ENCODE results near the gene TMEM184B. TPM values are rescaled to one million over a fixed set of nuclear protein-coding genes. Genes with fewer than 3 reads are reported as not detected.

The TMEM184B gene
- total RNA-seq, 2 donors from 2014 or later = 58.8 to 61.6 TPM

DNA sequence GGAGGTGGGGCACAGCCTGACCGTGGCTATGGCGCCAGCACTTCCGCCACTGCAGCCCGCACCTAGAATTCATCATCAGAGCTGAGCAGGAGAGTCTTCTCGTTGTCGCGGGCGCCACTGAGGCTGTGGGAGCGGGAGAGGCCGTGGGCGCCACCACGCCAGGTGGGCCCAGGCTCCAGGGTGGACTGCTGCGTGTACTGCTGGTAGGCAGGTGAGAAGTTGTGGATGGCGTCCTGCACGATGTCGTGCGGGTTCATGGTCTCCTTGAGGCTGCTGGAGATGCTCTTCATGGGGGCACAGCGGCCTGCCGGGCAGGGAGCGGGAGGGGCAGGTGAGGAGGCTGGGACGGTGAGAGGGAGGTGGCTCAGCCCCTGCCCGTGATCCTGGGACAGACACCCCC, 51.4 kb downstream of the TMEM184B start:
- Histone ChIP-seq H3K9me3 (no peaks in the 10 kb centered on the region), H3K4me1 (peaks cover 16% of the 10 kb centered on the region), H3K4me3 (no peak overlapping the region), H3K27me3 (no peaks in the 10 kb centered on the region), H3K27ac (no peak overlapping the region), H3K36me3 (no peaks in the 10 kb centered on the region), H3K9ac (ENCODE audit: low read depth in 2 of 2, low read length in 2 of 2) (no peak overlapping the region)
- intact Hi-C loops (cut with DNase I) = no loop called here
- TF ChIP-seq CTCF (IDR thresholded peaks at IDR 0.05) = no peak
- DNase-seq = no peak

GRCh38 chr22:38220653-38221386, 52.0 kb downstream of the TMEM184B start:
- no peak for DNase-seq

DNA sequence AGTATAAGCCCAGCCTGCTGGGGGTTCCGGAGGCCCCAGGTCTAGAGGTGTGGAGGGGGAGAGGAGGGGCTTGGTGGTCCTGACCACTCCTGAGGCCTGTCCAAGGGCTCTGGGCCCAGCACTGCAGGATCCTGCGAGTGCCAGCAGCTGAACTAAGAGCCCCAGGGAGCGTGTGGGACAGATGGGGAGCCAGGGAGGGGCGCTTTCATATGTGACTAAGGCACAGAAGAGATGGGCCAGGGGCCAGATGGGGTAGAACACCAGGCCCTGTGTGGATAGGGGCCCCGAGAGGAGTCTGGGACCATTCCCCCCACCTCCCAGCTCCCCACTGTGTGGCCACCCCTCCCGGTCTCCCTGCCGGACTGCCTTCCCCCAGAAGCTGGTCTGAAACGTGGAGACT, 52.6 kb downstream of the TMEM184B start:
- Histone ChIP-seq H3K4me1 (peaks cover 16% of the 10 kb centered on the region), H3K4me3 (no peak overlapping the region), H3K9ac (ENCODE audit: low read depth in 2 of 2, low read length in 2 of 2) (no peak overlapping the region), H3K36me3 (no peaks in the 10 kb centered on the region), H3K27me3 (no peaks in the 10 kb centered on the region), H3K9me3 (no peaks in the 10 kb centered on the region), H3K27ac (peak overlapping the region; percentile 73)
- no peak for TF ChIP-seq CTCF (IDR thresholded peaks at IDR 0.05)
- no peak for DNase-seq
- intact Hi-C loops (cut with DNase I) = no loop called here

More at GRCh38 chr22:38220653-38221386, 52.0 kb downstream of the TMEM184B start:
- Histone ChIP-seq H3K9ac (ENCODE audit: low read depth in 2 of 2, low read length in 2 of 2) (no peak overlapping the region), H3K4me1 (peaks cover 16% of the 10 kb centered on the region), H3K36me3 (no peaks in the 10 kb centered on the region), H3K27ac (peak overlapping the region; percentile 73), H3K4me3 (no peak overlapping the region), H3K9me3 (no peaks in the 10 kb centered on the region), H3K27me3 (no peaks in the 10 kb centered on the region)
- TF ChIP-seq CTCF (IDR thresholded peaks at IDR 0.05) = no peak
- intact Hi-C loops (cut with DNase I) = no loop called here

- intact Hi-C loops (cut with DNase I) = no loop called here
- H3K4me1 ChIP-seq = peaks cover 16% of the 10 kb centered on the region
- H3K27me3 ChIP-seq = no peaks in the 10 kb centered on the region
- no peak overlapping the region for H3K4me3 ChIP-seq
- H3K27ac ChIP-seq = peak overlapping the region; percentile 73
- no peaks in the 10 kb centered on the region for H3K36me3 ChIP-seq
- no peak for TF ChIP-seq CTCF (IDR thresholded peaks at IDR 0.05)
- peak overlapping the region; percentile 24 to 26 for H3K9ac ChIP-seq (ENCODE audit: low read depth in 2 of 2, low read length in 2 of 2)
- DNase-seq = no peak
- H3K9me3 ChIP-seq = no peaks in the 10 kb centered on the region
Observed at GRCh38 chr22:38219632-38220031, 53.2 kb downstream of the TMEM184B start.

GRCh38 chr22:38218661-38219622, 53.9 kb downstream of the TMEM184B start:
- peak overlapping the region; percentile 73 for H3K27ac ChIP-seq
- H3K27me3 ChIP-seq = no peaks in the 10 kb centered on the region
- intact Hi-C loops (cut with DNase I) = no loop called here
- peak; percentile 85 for DNase-seq
- H3K36me3 ChIP-seq = no peaks in the 10 kb centered on the region
- TF ChIP-seq CTCF (IDR thresholded peaks at IDR 0.05) = no peak
- H3K9ac ChIP-seq (ENCODE audit: low read depth in 2 of 2, low read length in 2 of 2) = peak overlapping the region; percentile 37 to 67
- no peaks in the 10 kb centered on the region for H3K9me3 ChIP-seq
- H3K4me3 ChIP-seq = no peak overlapping the region
- peaks cover 16% of the 10 kb centered on the region for H3K4me1 ChIP-seq
